Karpas-422 (cell line): Measurements from ENCODE around the gene LMO4. TPM values are rescaled to one million over a fixed set of nuclear protein-coding genes. Genes with fewer than 3 reads are reported as not detected.

Source experiments
- DNase-seq: peaks from one replicate; pipeline ENCODE4 v3.0.0-alpha.2; 2015
- H2AFZ ChIP-seq: fragments of 200-600 bp; sonication (generic); 2 replicates; pipeline ENCODE4 v1.6.1; 2014; ENCODE audit warnings: antibody characterized with exemption, low read length, mixed read lengths
- H3K27ac ChIP-seq: fragments of 200-600 bp; sonication (generic); 2 replicates; pipeline ENCODE4 v1.5.1; 2014; ENCODE audit warnings: mild to moderate bottlenecking, low read length, moderate library complexity
- H3K27me3 ChIP-seq: fragments of 200-600 bp; sonication (generic); 2 replicates; pipeline ENCODE4 v1.6.1; 2014; ENCODE audit warnings: low read length, mixed read lengths
- H3K36me3 ChIP-seq: fragments of 200-600 bp; sonication (generic); 2 replicates; pipeline ENCODE4 v1.6.1; 2014; ENCODE audit warnings: low read length, mixed read lengths; ENCODE audit not compliant: insufficient read depth
- H3K4me1 ChIP-seq: fragments of 200-600 bp; sonication (generic); 2 replicates; pipeline ENCODE4 v1.6.1; 2014; ENCODE audit warnings: mild to moderate bottlenecking, low read length, mixed read lengths
- H3K4me2 ChIP-seq: fragments of 200-600 bp; sonication (generic); 2 replicates; pipeline ENCODE4 v1.6.1; 2014; ENCODE audit warnings: low read length, low read depth, mild to moderate bottlenecking; ENCODE audit not compliant: poor library complexity, severe bottlenecking
- H3K4me3 ChIP-seq: fragments of 200-600 bp; sonication (generic); 2 replicates; pipeline ENCODE4 v1.5.1; 2014; ENCODE audit warnings: mild to moderate bottlenecking, antibody characterized with exemption, low read length, mixed read lengths
- H3K79me2 ChIP-seq: fragments of 200-600 bp; sonication (generic); 2 replicates; pipeline ENCODE4 v1.6.1; 2014; ENCODE audit warnings: mild to moderate bottlenecking, low read length, mixed read lengths
- H3K9ac ChIP-seq: fragments of 200-600 bp; sonication (generic); 2 replicates; pipeline ENCODE4 v1.6.0; 2014; ENCODE audit warnings: low read length
- H3K9me2 ChIP-seq: fragments of 200-600 bp; sonication (generic), shearing (Covaris generic); replicated peaks from 2 replicates; pipeline ENCODE4 v1.6.0; 2014; ENCODE audit warnings: mild to moderate bottlenecking, low read length, moderate library complexity; ENCODE audit not compliant: insufficient read depth
- H3K9me3 ChIP-seq: fragments of 300-700, 200-600 bp; sonication (generic); 2 replicates; pipeline ENCODE4 v1.6.1; 2014; ENCODE audit warnings: low read length, mixed read lengths
- H4K20me1 ChIP-seq: fragments of 200-600 bp; sonication (generic); 2 replicates; pipeline ENCODE4 v1.6.1; 2014; ENCODE audit warnings: mild to moderate bottlenecking, antibody characterized with exemption, low read length, low read depth; ENCODE audit not compliant: insufficient read depth
- total RNA-seq: library from RNA; depleted of rRNA; stranded (reverse); fragments of >200 nt; shearing (Covaris generic); gene quantifications from 2 replicates; pipeline ENCODE4 v1.2.3, GENCODE V29; 2014; ENCODE audit warnings: low replicate concordance

Gene LMO4
- total RNA-seq, 1 experiment from 2014 or later = 45.8 TPM

DNA sequence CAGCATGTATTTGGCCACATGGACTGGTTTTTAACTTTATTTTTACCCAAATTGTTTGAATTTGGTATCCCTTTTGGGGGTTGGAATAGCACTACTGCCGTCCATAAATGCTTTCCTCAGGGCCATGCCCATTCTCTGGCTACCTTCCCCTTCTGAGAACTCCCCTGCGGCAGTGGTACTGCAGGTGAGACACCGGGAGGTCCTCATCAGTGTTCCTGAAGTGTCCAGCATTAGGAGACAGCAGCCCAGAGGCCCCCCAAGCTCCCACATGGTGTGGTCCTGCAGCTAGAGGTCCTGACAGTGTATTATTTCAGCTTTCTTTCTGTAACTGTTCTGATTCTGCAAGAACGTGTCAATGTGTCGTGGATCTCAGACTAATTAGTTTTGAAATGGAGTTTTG is 8.9 kb downstream of the LMO4 start:
- no peaks in the 10 kb centered on the region for H3K9me2 ChIP-seq
- H4K20me1 ChIP-seq = no peaks in the 10 kb centered on the region
- H3K36me3 ChIP-seq = peaks cover 3% of the 10 kb centered on the region; the same call in 1 of the 2 replicates
- H3K9me3 ChIP-seq = no peaks in the 10 kb centered on the region
- H3K4me1 ChIP-seq = peaks cover 35% of the 10 kb centered on the region
- no peak overlapping the region for H3K4me2 ChIP-seq
- H3K4me3 ChIP-seq = no peak overlapping the region
- H3K27me3 ChIP-seq = no peaks in the 10 kb centered on the region
- no peak for DNase-seq
- H3K79me2 ChIP-seq = no peaks in the 10 kb centered on the region
- no peak overlapping the region for H3K9ac ChIP-seq
- H3K27ac ChIP-seq = no peak overlapping the region
- no peak overlapping the region for H2AFZ ChIP-seq

DNA sequence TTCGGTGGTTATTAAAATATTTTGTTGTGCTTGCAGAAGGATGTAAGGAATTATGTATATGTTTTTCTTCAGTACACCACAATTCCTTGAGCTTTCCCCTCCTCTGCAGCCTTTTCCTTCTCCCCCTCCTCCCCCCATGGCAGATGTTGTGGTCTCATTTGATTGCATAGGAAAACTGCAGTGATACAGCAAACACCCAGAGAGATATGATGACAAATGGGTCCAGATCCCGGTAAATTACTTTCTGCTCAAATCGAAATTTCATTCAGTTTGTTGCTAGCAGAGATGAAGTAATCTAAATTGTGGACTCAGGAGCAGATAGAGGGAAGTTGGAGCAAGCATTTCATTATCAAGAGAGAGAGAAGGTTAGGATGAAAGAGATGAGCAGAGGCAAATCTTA is 9.9 kb downstream of the LMO4 start:
- H3K27me3 ChIP-seq = no peaks in the 10 kb centered on the region
- H4K20me1 ChIP-seq = no peaks in the 10 kb centered on the region
- peaks cover 3% of the 10 kb centered on the region; the same call in 1 of the 2 replicates for H3K36me3 ChIP-seq
- no peak overlapping the region for H2AFZ ChIP-seq
- H3K4me3 ChIP-seq = no peak overlapping the region
- H3K79me2 ChIP-seq = no peaks in the 10 kb centered on the region
- no peak for DNase-seq
- H3K9me2 ChIP-seq = no peaks in the 10 kb centered on the region
- H3K4me1 ChIP-seq = peaks cover 25% of the 10 kb centered on the region
- no peak overlapping the region for H3K4me2 ChIP-seq
- H3K9ac ChIP-seq = no peak overlapping the region
- no peak overlapping the region for H3K27ac ChIP-seq
- H3K9me3 ChIP-seq = no peaks in the 10 kb centered on the region

DNA sequence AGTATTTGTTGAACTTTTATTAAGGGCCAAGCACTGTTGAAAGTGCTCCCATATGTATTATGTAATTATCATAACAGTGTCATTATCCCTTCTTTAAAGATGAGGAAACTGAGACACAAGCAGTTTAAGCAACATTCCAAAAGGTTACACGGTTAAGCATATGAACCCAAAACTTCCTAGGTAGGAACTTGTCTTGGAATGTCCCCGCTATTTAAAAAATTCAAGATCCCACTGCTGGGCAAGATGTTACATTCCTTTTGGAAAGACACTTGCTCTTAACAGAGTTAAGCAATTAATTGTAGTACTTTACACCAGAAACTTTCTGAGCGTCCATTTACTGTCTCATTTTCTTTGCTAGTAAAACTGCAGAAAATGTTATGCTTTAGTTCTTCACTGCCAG is 15.6 kb downstream of the LMO4 start:
- no peak overlapping the region for H3K9ac ChIP-seq

DNA sequence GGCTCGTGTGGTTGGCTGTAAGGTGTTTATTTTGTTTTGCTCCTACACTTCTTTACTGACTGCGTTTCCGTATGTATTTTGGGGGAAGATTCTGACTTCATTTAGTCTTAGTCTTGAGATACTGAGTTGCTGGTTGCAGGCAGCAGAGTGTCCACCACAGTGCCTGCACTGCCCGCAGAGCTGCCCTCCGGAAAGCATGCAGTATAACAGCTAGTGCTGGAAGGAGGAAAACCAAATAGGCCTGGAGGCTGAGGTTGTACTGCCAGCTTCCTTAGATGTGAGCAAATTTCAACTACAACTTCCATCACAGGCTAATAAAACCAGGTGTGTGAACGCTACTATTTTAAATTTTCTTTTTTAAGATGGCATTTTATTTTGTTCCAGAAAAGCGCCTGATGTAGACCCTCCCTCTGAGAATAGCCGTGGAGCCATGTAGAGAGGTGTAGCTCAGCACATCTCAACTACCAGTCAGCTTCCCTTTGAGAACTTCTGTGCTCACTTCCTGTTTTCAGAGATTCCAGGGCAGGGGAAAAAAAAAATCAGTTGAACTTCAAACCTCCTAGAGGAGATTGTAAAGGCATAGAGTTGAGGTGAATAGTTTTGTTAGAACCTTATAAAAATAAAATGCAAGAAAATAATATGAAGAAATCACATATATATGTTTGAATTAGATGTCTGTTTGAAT is 17.6 kb downstream of the LMO4 start:
- Histone ChIP-seq H3K9me3 (no peaks in the 10 kb centered on the region), H3K4me3 (no peak overlapping the region), H3K4me2 (no peak overlapping the region), H3K27ac (no peak overlapping the region), H3K9me2 (no peaks in the 10 kb centered on the region), H3K79me2 (no peaks in the 10 kb centered on the region), H3K9ac (no peak overlapping the region), H3K36me3 (no peaks in the 10 kb centered on the region), H2AFZ (no peak overlapping the region), H3K27me3 (no peaks in the 10 kb centered on the region), H4K20me1 (no peaks in the 10 kb centered on the region), H3K4me1 (no peaks in the 10 kb centered on the region)
- DNase-seq = no peak

More for the DNA sequence above, 15.6 kb downstream of the LMO4 start:
- no peaks in the 10 kb centered on the region for H3K9me2 ChIP-seq
- H3K27me3 ChIP-seq = no peaks in the 10 kb centered on the region
- no peaks in the 10 kb centered on the region for H3K9me3 ChIP-seq
- H3K36me3 ChIP-seq = peaks cover 3% of the 10 kb centered on the region; the same call in 1 of the 2 replicates
- H3K4me1 ChIP-seq = no peaks in the 10 kb centered on the region
- no peak overlapping the region for H3K4me3 ChIP-seq
- DNase-seq = no peak
- no peaks in the 10 kb centered on the region for H3K79me2 ChIP-seq
- H2AFZ ChIP-seq = no peak overlapping the region
- H4K20me1 ChIP-seq = no peaks in the 10 kb centered on the region
- no peak overlapping the region for H3K27ac ChIP-seq
- H3K4me2 ChIP-seq = no peak overlapping the region

DNA sequence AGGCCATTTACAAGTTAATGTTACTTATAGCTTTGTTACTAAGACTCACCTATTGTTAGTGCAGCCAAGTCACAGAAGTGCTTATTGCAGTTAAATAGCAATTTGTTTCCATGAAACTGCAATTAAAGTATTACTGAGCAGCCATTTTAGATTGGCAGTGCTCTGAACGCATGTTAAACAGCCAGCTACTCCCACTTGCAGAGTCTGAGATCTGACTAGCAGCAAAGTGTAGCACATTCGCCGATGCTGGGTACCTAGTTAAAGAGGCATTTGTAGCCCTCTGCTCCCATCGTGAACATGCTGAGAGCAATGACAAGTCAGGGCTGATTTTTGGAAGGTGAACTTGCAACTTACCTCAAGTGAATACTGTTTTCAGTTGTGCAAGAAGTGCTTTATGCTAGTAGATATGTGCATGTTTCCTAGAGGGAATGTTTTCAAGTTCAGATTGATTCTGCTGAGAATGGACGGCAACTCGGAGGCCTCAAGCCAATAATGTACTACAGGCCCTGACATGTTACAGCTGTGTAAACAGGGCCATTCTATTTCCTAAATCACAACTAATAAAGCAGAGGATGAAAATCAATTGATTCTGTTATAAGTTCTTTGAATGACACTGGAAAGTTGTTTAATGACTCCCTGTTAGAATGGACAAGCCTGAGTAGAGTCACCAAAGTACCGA is 19.8 kb downstream of the LMO4 start:
- Histone ChIP-seq H3K4me2 (no peak overlapping the region), H3K27me3 (no peaks in the 10 kb centered on the region), H3K36me3 (no peaks in the 10 kb centered on the region), H3K9me3 (no peaks in the 10 kb centered on the region), H3K9me2 (no peaks in the 10 kb centered on the region), H3K9ac (no peak overlapping the region), H2AFZ (no peak overlapping the region), H3K4me1 (no peaks in the 10 kb centered on the region), H3K79me2 (no peaks in the 10 kb centered on the region), H3K4me3 (no peak overlapping the region), H4K20me1 (no peaks in the 10 kb centered on the region), H3K27ac (no peak overlapping the region)
- no peak for DNase-seq

DNA sequence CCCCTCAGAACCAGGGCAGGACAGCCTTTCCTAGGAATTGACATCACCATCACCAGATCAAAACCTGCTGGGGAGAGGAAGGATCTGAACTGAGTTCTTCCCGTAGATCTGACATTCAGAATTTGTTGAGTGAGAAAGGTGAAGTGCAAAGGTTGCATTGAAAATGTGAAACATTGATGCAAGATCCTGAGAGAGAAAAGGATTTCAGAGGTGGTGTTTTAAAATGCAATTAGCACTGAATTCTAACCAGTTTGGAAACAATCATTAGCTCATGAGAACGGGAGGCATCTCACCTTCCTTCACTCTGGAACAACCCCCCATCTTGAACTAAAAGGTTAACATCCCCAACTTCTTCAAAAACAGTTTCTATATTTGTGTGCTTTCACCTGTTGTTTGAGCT is 20.4 kb downstream of the LMO4 start:
- Histone ChIP-seq H3K4me3 (no peak overlapping the region), H3K27ac (no peak overlapping the region), H2AFZ (no peak overlapping the region), H4K20me1 (no peaks in the 10 kb centered on the region), H3K9ac (no peak overlapping the region), H3K4me2 (no peak overlapping the region), H3K4me1 (no peaks in the 10 kb centered on the region), H3K27me3 (no peaks in the 10 kb centered on the region), H3K36me3 (no peaks in the 10 kb centered on the region), H3K9me3 (no peaks in the 10 kb centered on the region), H3K9me2 (no peaks in the 10 kb centered on the region), H3K79me2 (no peaks in the 10 kb centered on the region)
- no peak for DNase-seq

DNA sequence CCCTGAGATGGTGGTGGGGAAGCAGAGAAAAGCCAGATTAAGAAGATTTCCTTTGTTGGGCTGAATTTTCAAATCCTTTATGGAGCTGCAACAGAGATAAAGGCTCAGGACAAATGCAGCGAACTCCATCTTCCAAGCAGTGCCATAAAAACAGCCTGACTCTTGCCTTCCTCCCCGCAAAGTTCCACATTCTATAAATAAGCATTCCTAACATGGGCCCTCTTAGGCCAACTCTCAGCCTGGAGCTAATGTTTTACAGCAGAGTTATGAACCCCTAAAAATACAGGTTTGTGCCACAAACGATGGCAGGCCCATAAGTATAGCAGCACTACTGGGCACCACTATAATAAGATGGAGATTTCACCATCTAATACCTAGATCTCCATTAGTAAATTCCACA is 27.2 kb downstream of the LMO4 start:
- Histone ChIP-seq H3K27ac (no peak overlapping the region), H4K20me1 (no peaks in the 10 kb centered on the region), H3K4me3 (no peak overlapping the region), H3K9me2 (no peaks in the 10 kb centered on the region), H3K36me3 (no peaks in the 10 kb centered on the region), H3K4me1 (no peaks in the 10 kb centered on the region), H3K27me3 (no peaks in the 10 kb centered on the region), H3K9me3 (no peaks in the 10 kb centered on the region), H2AFZ (no peak overlapping the region), H3K79me2 (no peaks in the 10 kb centered on the region), H3K9ac (no peak overlapping the region), H3K4me2 (no peak overlapping the region)
- no peak for DNase-seq

DNA sequence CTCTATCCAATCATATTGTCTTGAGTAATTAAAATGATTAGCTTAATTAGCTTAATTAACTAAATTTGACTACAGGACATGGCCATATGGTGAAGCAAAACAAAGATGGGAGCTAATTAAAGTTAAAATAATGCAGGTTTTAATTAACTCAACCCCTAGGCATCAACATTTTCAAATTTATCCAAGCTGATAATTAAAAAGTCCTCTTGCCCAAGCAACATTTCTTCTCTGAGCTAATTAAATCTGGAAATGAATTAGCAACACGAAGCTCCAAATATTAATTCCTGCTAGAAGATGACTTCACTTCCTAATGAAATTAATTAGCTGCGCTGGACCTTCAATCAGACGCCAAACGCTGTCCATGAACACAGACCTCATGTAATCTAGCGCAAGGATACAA is 27.9 kb downstream of the LMO4 start:
- H3K9me3 ChIP-seq = no peaks in the 10 kb centered on the region
- H3K27ac ChIP-seq = no peak overlapping the region
- H3K4me2 ChIP-seq = no peak overlapping the region

More for the DNA sequence above, 27.9 kb downstream of the LMO4 start:
- H4K20me1 ChIP-seq = no peaks in the 10 kb centered on the region
- H2AFZ ChIP-seq = no peak overlapping the region
- H3K36me3 ChIP-seq = no peaks in the 10 kb centered on the region
- H3K4me3 ChIP-seq = no peak overlapping the region
- no peaks in the 10 kb centered on the region for H3K4me1 ChIP-seq
- no peaks in the 10 kb centered on the region for H3K27me3 ChIP-seq
- H3K9ac ChIP-seq = no peak overlapping the region
- H3K9me2 ChIP-seq = no peaks in the 10 kb centered on the region
- H3K79me2 ChIP-seq = no peaks in the 10 kb centered on the region
- no peak for DNase-seq
